Left cardiac atrium (tissue), 4 donors: Measurements from ENCODE around the gene CDK7. TPM values are rescaled to one million over a fixed set of nuclear protein-coding genes. Genes with fewer than 3 reads are reported as not detected.
"Not testable (repeated sequence)": the region's sequence is repeated elsewhere in the genome, so short reads cannot be mapped to it uniquely, and the experiment has no call there.

ENCODE experiments used
- ATAC-seq, 2 donors: fragments of 200-7000 bp; cut with Tn5 transposase; one replicate each; pipeline ENCODE4 v1.9.1; 2020; ENCODE audit warnings: mild to moderate bottlenecking in 2 of 2, moderate library complexity in 2 of 2
- DNase-seq: peaks from one replicate; pipeline ENCODE4 v3.0.0-alpha.2; 2020
- intact Hi-C, 2 donors: fragments of 100-400 bp; cut with DNase I; formaldehyde crosslinking; loops; one replicate each; pipeline versions ENCODE4 v1.14.1 to v1.15.1; 2022 to 2023
- total RNA-seq, 2 donors: library from RNA; stranded (reverse); fragmentation: NEBNext Ultra II Directional; extraction: Animal tissue kit (Norgen Biotek cat#: 25700); gene quantifications; one replicate each; pipeline ENCODE4 v1.2.1, GENCODE V29; 2021
- donor health status: DM: no; HTN: yes; CAD: no.
- donor health status: DM: no; HTN: yes; CAD: no; lungs with severe emphysema.
- donor health status: DM: yes; HTN: yes; CAD: no.
- donor health status: Dilated cardiomyopathy.

The CDK7 gene
- total RNA-seq, 2 donors from 2014 or later = 11.1 to 14.4 TPM

GRCh38 chr5:69225860-69226259 is 8.8 kb upstream of the CDK7 start:
- no peak for DNase-seq
- intact Hi-C loops = no loop called here
- no peak for ATAC-seq

- intact Hi-C loops = loop anchor here in 1 of 2 donors (5.0 to 10.0 kb wide), 2 partner anchors 43 to 135 kb away; partner anchors contain the start of genes CENPH and SLC30A5
- ATAC-seq = no peak
- DNase-seq = no peak
Measured at GRCh38 chr5:69230181-69230580, 4.5 kb upstream of the CDK7 start.

GRCh38 chr5:69231281-69231680 is 3.4 kb upstream of the CDK7 start:
- intact Hi-C loops = loop anchor here in 1 of 2 donors (5.0 to 10.0 kb wide), 2 partner anchors 44 to 136 kb away; partner anchors contain the start of genes CENPH and SLC30A5
- no peak for ATAC-seq
- no peak for DNase-seq

GRCh38 chr5:69231851-69232250 is 2.8 kb upstream of the CDK7 start:
- no peak for DNase-seq
- intact Hi-C loops = loop anchor here in 1 of 2 donors (5.0 to 10.0 kb wide), 2 partner anchors 45 to 137 kb away; partner anchors contain the start of genes CENPH and SLC30A5
- no peak for ATAC-seq

- intact Hi-C loops = loop anchor here in 1 of 2 donors (10.0 kb wide), 1 partner anchor 142 kb away; the partner anchor contains the start of gene SLC30A5
- not testable (repeated sequence) for ATAC-seq, DNase-seq
Measured at GRCh38 chr5:69236733-69237132, 2.0 kb downstream of the CDK7 start.

GRCh38 chr5:69237877-69238276 is 3.2 kb downstream of the CDK7 start:
- no peak for DNase-seq
- intact Hi-C loops = loop anchor here in 1 of 2 donors (10.0 kb wide), 1 partner anchor 143 kb away; the partner anchor contains the start of gene SLC30A5
- ATAC-seq = no peak

- no peak for DNase-seq
- intact Hi-C loops = loop anchor here in 1 of 2 donors (10.0 kb wide), 1 partner anchor 144 kb away; the partner anchor contains the start of gene SLC30A5
- ATAC-seq = no peak
Measured at GRCh38 chr5:69238760-69239251, 4.1 kb downstream of the CDK7 start.

GRCh38 chr5:69242215-69242927 is 7.7 kb downstream of the CDK7 start:
- intact Hi-C loops = loop anchor here in 1 of 2 donors (10.0 kb wide), 1 partner anchor 62 kb away; no protein-coding TSS in a partner anchor
- no peak for ATAC-seq
- no peak for DNase-seq

GRCh38 chr5:69245031-69245430 is 10.3 kb downstream of the CDK7 start:
- ATAC-seq (no peak), DNase-seq (no peak)
- intact Hi-C loops = loop anchor here in 1 of 2 donors (10.0 kb wide), 1 partner anchor 60 kb away; no protein-coding TSS in a partner anchor

GRCh38 chr5:69248019-69248418 is 13.3 kb downstream of the CDK7 start:
- DNase-seq = no peak
- intact Hi-C loops = loop anchor here in 1 of 2 donors (10.0 kb wide), 1 partner anchor 57 kb away; no protein-coding TSS in a partner anchor
- ATAC-seq = no peak

GRCh38 chr5:69250593-69250992 is 15.9 kb downstream of the CDK7 start:
- ATAC-seq (no peak), DNase-seq (no peak)
- intact Hi-C loops = no loop called here

GRCh38 chr5:69252437-69252836 is 17.8 kb downstream of the CDK7 start:
- DNase-seq = no peak
- ATAC-seq = no peak
- intact Hi-C loops = no loop called here

GRCh38 chr5:69255940-69256339 is 21.3 kb downstream of the CDK7 start:
- intact Hi-C loops, ATAC-seq, DNase-seq: not testable (repeated sequence)

- ATAC-seq (no peak), DNase-seq (no peak)
- intact Hi-C loops = no loop called here
Measured at GRCh38 chr5:69257577-69257976, 22.9 kb downstream of the CDK7 start.

GRCh38 chr5:69261034-69261433 is 26.3 kb downstream of the CDK7 start:
- ATAC-seq = no peak
- no peak for DNase-seq
- intact Hi-C loops = no loop called here

GRCh38 chr5:69265931-69266330 is 31.2 kb downstream of the CDK7 start:
- ATAC-seq = no peak
- intact Hi-C loops = no loop called here

GRCh38 chr5:69268899-69269298 is 34.2 kb downstream of the CDK7 start:
- no peak for ATAC-seq
- no peak for DNase-seq
- intact Hi-C loops = no loop called here

More at GRCh38 chr5:69265931-69266330, 31.2 kb downstream of the CDK7 start:
- DNase-seq = no peak

GRCh38 chr5:69270840-69271239 is 36.2 kb downstream of the CDK7 start:
- no peak for DNase-seq
- intact Hi-C loops = no loop called here
- ATAC-seq = no peak

GRCh38 chr5:69271376-69271775 is 36.7 kb downstream of the CDK7 start:
- ATAC-seq (peak in 1 of 2 donors; percentile 58), DNase-seq (peak; percentile 36)
- intact Hi-C loops = no loop called here

GRCh38 chr5:69275563-69275962 is 40.9 kb downstream of the CDK7 start:
- intact Hi-C loops = no loop called here
- ATAC-seq (no peak), DNase-seq (no peak)
